DOHH2 (cell line): Measurements from ENCODE around the gene CANT1.

Experiments used
- CTCF ChIP-seq: fragments of 200-600 bp; sonication (generic); IDR thresholded peaks from one replicate; pipeline ENCODE4 v1.5.1; 2014; ENCODE audit warnings: antibody characterized with exemption, mild to moderate bottlenecking, low read depth, low read length; ENCODE audit not compliant: poor library complexity, severe bottlenecking
- EZH2phosphoT487 ChIP-seq: fragments of 200-600 bp; sonication (generic); IDR thresholded peaks from 2 replicates; pipeline ENCODE4 v1.6.1; 2017; ENCODE audit warnings: borderline replicate concordance, mild to moderate bottlenecking, antibody characterized with exemption, low read length, moderate library complexity, mixed read lengths

GRCh38 chr17:78950870-78951269 is 58.7 kb downstream of the CANT1 start:
- no peak for TF ChIP-seq CTCF
- TF ChIP-seq EZH2phosphoT487: no peak
